Neural progenitor cell (in vitro differentiated cells): ENCODE measurements around the gene RBFOX2. TPM values are rescaled to one million over a fixed set of nuclear protein-coding genes. Genes with fewer than 3 reads are reported as not detected.

Experiments used
- DNase-seq: peaks from one replicate; pipeline ENCODE4 v3.0.0-alpha.2; 2016; ENCODE audit warnings: low spot score
- H2AFZ ChIP-seq: fragments of 200-600 bp; sonication (generic); replicated peaks from 2 replicates; pipeline ENCODE4 v1.6.1; 2016; ENCODE audit warnings: antibody characterized with exemption
- H3F3A ChIP-seq: fragments of 200-600 bp; sonication (generic); 2 replicates; pipeline ENCODE4 v1.6.1; 2016; ENCODE audit warnings: antibody characterized with exemption, low read depth
- H3K27ac ChIP-seq: fragments of 200-600 bp; sonication (generic); 2 replicates; pipeline ENCODE4 v1.5.1; 2016; ENCODE audit warnings: mild to moderate bottlenecking
- H3K27me3 ChIP-seq: fragments of 200-600 bp; sonication (generic); 2 replicates; pipeline ENCODE4 v1.6.1; 2016; ENCODE audit warnings: mild to moderate bottlenecking, moderate library complexity
- H3K36me3 ChIP-seq: fragments of 200-600 bp; sonication (generic); 2 replicates; pipeline ENCODE4 v1.5.1; 2016
- H3K4me1 ChIP-seq: fragments of 200-600 bp; sonication (generic); 2 replicates; pipeline ENCODE4 v1.6.1; 2016; ENCODE audit warnings: mixed run types
- H3K4me2 ChIP-seq: fragments of 200-600 bp; sonication (generic); 2 replicates; pipeline ENCODE4 v1.6.1; 2016
- H3K4me3 ChIP-seq: fragments of 200-600 bp; sonication (generic); 2 replicates; pipeline ENCODE4 v1.5.1; 2016
- H3K79me2 ChIP-seq: fragments of 200-600 bp; sonication (generic); 2 replicates; pipeline ENCODE4 v1.6.1; 2016; ENCODE audit warnings: low read depth
- H3K9ac ChIP-seq: fragments of 200-600 bp; sonication (generic); 2 replicates; pipeline ENCODE4 v1.6.1; 2016
- H3K9me3 ChIP-seq: fragments of 200-600 bp; sonication (generic); 2 replicates; pipeline ENCODE4 v1.5.1; 2016; ENCODE audit warnings: low read depth
- H4K20me1 ChIP-seq: fragments of 200-600 bp; sonication (generic); 2 replicates; pipeline ENCODE4 v1.6.1; 2016; ENCODE audit warnings: low read depth
- H3K27ac Mint-ChIP-seq: 3 replicates; pipeline ENCODE4 v1.8.0; 2021; ENCODE audit warnings: mixed read lengths
- H3K27me3 Mint-ChIP-seq: 2 replicates; pipeline ENCODE4 v1.8.0; 2022; ENCODE audit warnings: low read depth, mild to moderate bottlenecking, inconsistent platforms, moderate library complexity, mixed read lengths; ENCODE audit not compliant: insufficient read depth
- H3K36me3 Mint-ChIP-seq: 3 replicates; pipeline ENCODE4 v1.8.0; 2021; ENCODE audit warnings: mixed read lengths
- H3K4me1 Mint-ChIP-seq: 3 replicates; pipeline ENCODE4 v1.8.0; 2021; ENCODE audit warnings: mixed read lengths
- H3K4me3 Mint-ChIP-seq: 3 replicates; pipeline ENCODE4 v1.8.0; 2021; ENCODE audit warnings: mild to moderate bottlenecking, moderate library complexity, mixed read lengths
- H3K9me3 Mint-ChIP-seq: 3 replicates; pipeline ENCODE4 v1.8.0; 2020; ENCODE audit warnings: mixed read lengths
- EZH2 ChIP-seq: fragments of 200-600 bp; sonication (generic); IDR thresholded peaks from 2 replicates; pipeline ENCODE4 v1.6.1; 2017; ENCODE audit warnings: antibody characterized with exemption, mild to moderate bottlenecking, moderate library complexity
- EZH2phosphoT487 ChIP-seq: fragments of 200-600 bp; sonication (generic); IDR thresholded peaks from 2 replicates; pipeline ENCODE4 v1.6.1; 2017; ENCODE audit warnings: antibody characterized with exemption
- total RNA-seq: library from RNA; depleted of rRNA; stranded (reverse); fragments of >200 nt; gene quantifications from 2 replicates; pipeline ENCODE4 v1.2.3, GENCODE V29; 2015; ENCODE audit warnings: low replicate concordance
- TF ChIP-seq, protein P1 (sequence below): fragments of 200-600 bp; sonication (generic); IDR thresholded peaks from 2 replicates; pipeline ENCODE4 v1.5.1; 2017; ENCODE audit warnings: antibody characterized with exemption, mild to moderate bottlenecking

Gene RBFOX2
- total RNA-seq, 1 donor from 2014 or later: 163 TPM

DNA sequence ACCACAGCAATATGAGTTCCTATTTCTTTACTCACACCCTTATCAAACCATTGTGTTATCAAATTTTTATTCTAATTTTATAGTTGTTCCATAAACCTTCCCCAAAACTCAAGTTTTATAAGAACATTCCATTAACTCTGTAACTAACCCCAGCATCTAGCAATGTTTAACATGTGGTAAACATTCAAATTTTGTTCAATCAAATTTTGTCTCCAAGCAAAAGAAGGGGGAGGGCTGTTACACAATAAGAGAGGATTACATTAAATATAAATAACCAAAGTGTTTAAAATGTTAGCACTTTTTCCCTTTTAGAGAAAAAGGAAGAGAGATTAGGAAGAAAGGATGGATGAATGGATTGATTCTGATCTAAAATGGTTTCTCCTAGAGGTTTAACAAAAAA lies 20.5 kb downstream of the RBFOX2 start:
- H3K27me3 ChIP-seq: no peaks in the 10 kb centered on the region
- no peaks in the 10 kb centered on the region for H3K9me3 ChIP-seq
- no peak overlapping the region for H3K27ac Mint-ChIP-seq
- no peak overlapping the region for H3K4me2 ChIP-seq
- no peak overlapping the region for H3K27ac ChIP-seq
- peaks cover 32% of the 10 kb centered on the region for H3K4me1 Mint-ChIP-seq
- H3K4me3 ChIP-seq: no peak overlapping the region
- peaks cover 95% of the 10 kb centered on the region for H3K79me2 ChIP-seq
- peaks cover 9% of the 10 kb centered on the region for H3K36me3 Mint-ChIP-seq
- H3K27me3 Mint-ChIP-seq: no peaks in the 10 kb centered on the region
- no peak overlapping the region for H3K9ac ChIP-seq
- H3K36me3 ChIP-seq: no peaks in the 10 kb centered on the region
- no peak overlapping the region for H2AFZ ChIP-seq
- peaks cover 22% of the 10 kb centered on the region for H3F3A ChIP-seq
- peaks cover 3% of the 10 kb centered on the region for H3K9me3 Mint-ChIP-seq
- DNase-seq: no peak
- TF ChIP-seq, protein P1, sequence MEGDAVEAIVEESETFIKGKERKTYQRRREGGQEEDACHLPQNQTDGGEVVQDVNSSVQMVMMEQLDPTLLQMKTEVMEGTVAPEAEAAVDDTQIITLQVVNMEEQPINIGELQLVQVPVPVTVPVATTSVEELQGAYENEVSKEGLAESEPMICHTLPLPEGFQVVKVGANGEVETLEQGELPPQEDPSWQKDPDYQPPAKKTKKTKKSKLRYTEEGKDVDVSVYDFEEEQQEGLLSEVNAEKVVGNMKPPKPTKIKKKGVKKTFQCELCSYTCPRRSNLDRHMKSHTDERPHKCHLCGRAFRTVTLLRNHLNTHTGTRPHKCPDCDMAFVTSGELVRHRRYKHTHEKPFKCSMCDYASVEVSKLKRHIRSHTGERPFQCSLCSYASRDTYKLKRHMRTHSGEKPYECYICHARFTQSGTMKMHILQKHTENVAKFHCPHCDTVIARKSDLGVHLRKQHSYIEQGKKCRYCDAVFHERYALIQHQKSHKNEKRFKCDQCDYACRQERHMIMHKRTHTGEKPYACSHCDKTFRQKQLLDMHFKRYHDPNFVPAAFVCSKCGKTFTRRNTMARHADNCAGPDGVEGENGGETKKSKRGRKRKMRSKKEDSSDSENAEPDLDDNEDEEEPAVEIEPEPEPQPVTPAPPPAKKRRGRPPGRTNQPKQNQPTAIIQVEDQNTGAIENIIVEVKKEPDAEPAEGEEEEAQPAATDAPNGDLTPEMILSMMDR: no peak
- TF ChIP-seq EZH2 (no peak), EZH2phosphoT487 (no peak)
- H3K4me1 ChIP-seq: peaks cover 19% of the 10 kb centered on the region
- peaks cover 93% of the 10 kb centered on the region for H4K20me1 ChIP-seq
- H3K4me3 Mint-ChIP-seq: no peak overlapping the region

DNA sequence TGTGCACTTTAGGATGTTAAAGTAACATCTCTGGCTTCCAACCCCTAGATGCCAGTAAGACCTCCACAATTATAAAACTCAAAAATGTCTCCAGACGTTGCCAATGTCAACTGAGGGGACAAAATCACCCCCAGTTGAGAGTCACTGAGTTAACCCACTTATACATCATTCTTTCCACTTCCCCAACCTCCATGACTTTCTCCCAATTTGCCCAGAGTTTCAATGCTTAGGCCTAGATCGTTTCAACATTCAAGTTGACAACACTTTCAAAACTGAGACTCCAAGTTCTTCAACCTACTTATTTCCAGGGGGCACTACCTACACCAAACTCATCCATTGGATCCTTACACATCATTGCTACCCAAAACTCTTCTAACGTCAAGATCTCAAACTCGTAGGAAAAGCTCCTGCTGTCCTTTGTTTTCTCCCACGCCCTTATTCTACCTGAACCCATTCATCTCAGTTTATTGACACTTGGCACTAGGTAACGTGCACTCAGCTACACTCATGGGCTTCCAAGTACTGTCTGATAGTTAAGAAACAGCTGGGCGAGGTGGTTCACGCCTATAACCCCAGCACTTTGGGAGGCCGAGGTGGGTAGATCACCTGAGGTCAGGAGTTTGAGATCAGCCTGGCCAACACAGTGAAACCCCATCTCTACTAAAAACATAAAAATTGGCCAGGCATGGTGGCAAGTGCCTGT lies 24.5 kb downstream of the RBFOX2 start:
- Histone ChIP-seq H4K20me1 (peaks cover 80% of the 10 kb centered on the region), H3K79me2 (peaks cover 99% of the 10 kb centered on the region)
- peaks cover 12% of the 10 kb centered on the region for H3K36me3 Mint-ChIP-seq

DNA sequence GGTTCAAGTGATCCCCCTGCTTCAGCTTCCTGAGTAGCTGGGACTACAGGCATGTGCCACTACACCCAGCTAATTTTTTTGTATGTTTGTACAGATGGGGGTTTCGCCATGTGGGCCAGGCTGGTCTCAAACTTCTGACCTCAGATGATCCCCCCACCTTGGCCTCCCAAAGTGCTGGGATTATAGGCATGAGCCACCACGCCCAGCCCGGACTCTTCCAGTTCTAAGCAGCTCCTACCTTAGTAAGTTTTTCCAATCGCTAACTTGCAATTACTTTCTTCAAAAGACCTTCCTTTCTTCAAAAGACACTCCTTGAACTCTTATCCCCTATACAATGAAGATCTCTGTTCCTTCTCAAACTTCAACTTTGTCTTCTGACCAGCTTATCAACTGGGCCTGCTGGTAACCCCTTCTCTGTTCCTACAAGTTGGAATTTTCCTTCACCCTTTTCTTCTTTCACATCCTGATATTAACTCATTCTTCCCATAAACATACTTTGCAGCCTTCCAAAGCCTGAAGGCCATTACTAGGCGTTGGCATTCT lies 25.8 kb downstream of the RBFOX2 start:
- Histone ChIP-seq H3K4me1 (no peaks in the 10 kb centered on the region), H3K27me3 (no peaks in the 10 kb centered on the region), H4K20me1 (peaks cover 76% of the 10 kb centered on the region), H3K4me2 (no peak overlapping the region), H3K9me3 (no peaks in the 10 kb centered on the region), H3F3A (no peaks in the 10 kb centered on the region), H3K79me2 (peaks cover 99% of the 10 kb centered on the region), H3K9ac (no peak overlapping the region), H3K4me3 (no peak overlapping the region), H2AFZ (no peak overlapping the region), H3K36me3 (no peaks in the 10 kb centered on the region), H3K27ac (no peak overlapping the region)
- no peak for DNase-seq
- peaks cover 3% of the 10 kb centered on the region for H3K9me3 Mint-ChIP-seq
- no peak overlapping the region for H3K4me3 Mint-ChIP-seq
- TF ChIP-seq, protein P1: no peak
- TF ChIP-seq EZH2 (no peak), EZH2phosphoT487 (no peak)
- no peak overlapping the region for H3K27ac Mint-ChIP-seq
- no peaks in the 10 kb centered on the region for H3K27me3 Mint-ChIP-seq
- H3K36me3 Mint-ChIP-seq: peaks cover 14% of the 10 kb centered on the region
- peaks cover 3% of the 10 kb centered on the region for H3K4me1 Mint-ChIP-seq

More for the DNA sequence above, 24.5 kb downstream of the RBFOX2 start:
- Histone ChIP-seq H3K36me3 (no peaks in the 10 kb centered on the region), H3K4me1 (peaks cover under 1% of the 10 kb centered on the region), H3F3A (no peaks in the 10 kb centered on the region), H3K27ac (no peak overlapping the region), H3K4me3 (no peak overlapping the region), H3K9me3 (no peaks in the 10 kb centered on the region), H3K9ac (no peak overlapping the region), H3K27me3 (no peaks in the 10 kb centered on the region), H2AFZ (no peak overlapping the region), H3K4me2 (no peak overlapping the region)
- Mint-ChIP-seq H3K4me1 (peaks cover 6% of the 10 kb centered on the region), H3K4me3 (no peak overlapping the region), H3K9me3 (peaks cover 3% of the 10 kb centered on the region), H3K27ac (no peak overlapping the region), H3K27me3 (no peaks in the 10 kb centered on the region)
- TF ChIP-seq EZH2 (no peak), EZH2phosphoT487 (no peak)
- TF ChIP-seq, protein P1: no peak
- no peak for DNase-seq
